ENCODE data around the gene EPB41.

DNA sequence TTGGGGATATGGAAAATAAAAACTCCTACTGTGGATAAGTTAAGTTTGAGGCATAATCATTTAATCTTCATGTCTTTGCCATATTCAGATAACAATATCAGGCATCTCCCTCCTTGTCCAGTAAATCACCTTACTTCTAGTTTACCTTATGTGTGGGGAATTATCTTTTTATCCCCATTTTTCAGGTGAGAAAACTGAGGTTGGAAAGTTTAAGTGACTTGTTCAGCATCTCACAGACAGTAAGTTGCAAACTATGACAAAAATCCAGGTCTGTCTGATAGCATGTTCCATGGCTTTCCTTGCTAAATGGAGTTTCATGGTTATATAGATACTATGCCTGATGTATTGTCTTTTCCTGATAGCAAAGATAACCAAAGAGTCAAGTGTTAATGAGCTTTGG is 129.6 kb downstream of the EPB41 start:
- no peak for TF ChIP-seq POLR2AphosphoS5 (IDR thresholded peaks at IDR 0.05; ENCODE audit: low read depth, low read length)
- TF ChIP-seq TAF1 (IDR thresholded peaks at IDR 0.05; ENCODE audit: borderline replicate concordance, insufficient read depth, low read length) = no peak
